Stimulated activated CD8-positive, alpha-beta memory T cell treated with anti-CD3 and anti-CD28 coated beads, Interleukin-15, amount 100 ng/mL, for 48 hours (primary cell): Measurements from ENCODE around the gene ITFG1.

Experiments
- DNase-seq, 2 donors: peaks; one replicate each; pipeline ENCODE4 v3.0.0-alpha.2; 2020; ENCODE audit warnings: low read depth in 2 of 2

ITFG1 gene

GRCh38 chr16:47460711-47461597 is at the start of gene ITFG1, which contains the start of gene PHKB:
Gene ITFG1, minus strand, starts transcription at chr16:47461063. Its CDS starts 18 bp downstream, at chr16:47461045.
Gene PHKB, plus strand, starts transcription at chr16:47461331. Its CDS starts 20 bp downstream, at chr16:47461351.
- peak; percentile 93 to 94 for DNase-seq

GRCh38 chr16:47507701-47508100 is 46.8 kb upstream of the ITFG1 start:
- DNase-seq, result no peak

GRCh38 chr16:47506800-47507199 is 45.9 kb upstream of the ITFG1 start:
- no peak for DNase-seq

- no peak for DNase-seq
Observed at GRCh38 chr16:47504599-47504998, 43.7 kb upstream of the ITFG1 start.

- DNase-seq, result no peak
Observed at GRCh38 chr16:47503936-47504335, 43.1 kb upstream of the ITFG1 start.

- no peak for DNase-seq
Observed at GRCh38 chr16:47499700-47500264, 38.9 kb upstream of the ITFG1 start.

- DNase-seq, result no peak
Observed at GRCh38 chr16:47499080-47499699, 38.3 kb upstream of the ITFG1 start.

- no peak for DNase-seq
Observed at GRCh38 chr16:47493381-47494337, 32.8 kb upstream of the ITFG1 start.

- DNase-seq, result peak in 1 of 2 donors; percentile 2
Observed at GRCh38 chr16:47492428-47493377, 31.8 kb upstream of the ITFG1 start.

GRCh38 chr16:47492036-47492427 is 31.2 kb upstream of the ITFG1 start:
- DNase-seq, result no peak

GRCh38 chr16:47490471-47490870 is 29.6 kb upstream of the ITFG1 start:
- DNase-seq, result no peak

- no peak for DNase-seq
Observed at GRCh38 chr16:47488051-47488450, 27.2 kb upstream of the ITFG1 start.

GRCh38 chr16:47486856-47487255 is 26.0 kb upstream of the ITFG1 start:
- no peak for DNase-seq

GRCh38 chr16:47483616-47484015 is 22.8 kb upstream of the ITFG1 start:
- DNase-seq, result no peak

GRCh38 chr16:47481698-47482374 is 21.0 kb upstream of the ITFG1 start:
- DNase-seq, result no peak

- DNase-seq, result no peak
Observed at GRCh38 chr16:47480410-47480809, 19.5 kb upstream of the ITFG1 start.

- DNase-seq, result no peak
Observed at GRCh38 chr16:47477679-47478078, 16.8 kb upstream of the ITFG1 start.

- no peak for DNase-seq
Observed at GRCh38 chr16:47476654-47477345, 15.9 kb upstream of the ITFG1 start.

GRCh38 chr16:47475786-47476185 is 14.9 kb upstream of the ITFG1 start:
- no peak for DNase-seq
